Measurements from ENCODE around the gene NLE1.

GRCh38 chr17:35174835-35175334 lies 32.8 kb upstream of the NLE1 start:
- no peak for TF ChIP-seq CTCF (IDR thresholded peaks at IDR 0.05)
- no peak for TF ChIP-seq POLR2AphosphoS5 (IDR thresholded peaks at IDR 0.05)
- TF ChIP-seq POLR2A (IDR thresholded peaks at IDR 0.05) = no peak

Data from breast epithelium (tissue), 3 donors.